DND-41 (cell line): ENCODE data around the gene LSS.

Experiments
- EZH2 ChIP-seq: IDR thresholded peaks from 3 replicates; pipeline ENCODE4 v1.6.1; 2012; ENCODE audit warnings: borderline replicate concordance, low read depth, mild to moderate bottlenecking, moderate library complexity, low read length, inconsistent platforms; ENCODE audit not compliant: severe bottlenecking
- TF ChIP-seq, protein P1 (sequence below): IDR thresholded peaks from 2 replicates; pipeline ENCODE4 v1.5.1; 2012; ENCODE audit warnings: borderline replicate concordance, low read length, moderate library complexity, mild to moderate bottlenecking; ENCODE audit not compliant: poor library complexity, severe bottlenecking; ENCODE audit errors: extremely low read depth

DNA sequence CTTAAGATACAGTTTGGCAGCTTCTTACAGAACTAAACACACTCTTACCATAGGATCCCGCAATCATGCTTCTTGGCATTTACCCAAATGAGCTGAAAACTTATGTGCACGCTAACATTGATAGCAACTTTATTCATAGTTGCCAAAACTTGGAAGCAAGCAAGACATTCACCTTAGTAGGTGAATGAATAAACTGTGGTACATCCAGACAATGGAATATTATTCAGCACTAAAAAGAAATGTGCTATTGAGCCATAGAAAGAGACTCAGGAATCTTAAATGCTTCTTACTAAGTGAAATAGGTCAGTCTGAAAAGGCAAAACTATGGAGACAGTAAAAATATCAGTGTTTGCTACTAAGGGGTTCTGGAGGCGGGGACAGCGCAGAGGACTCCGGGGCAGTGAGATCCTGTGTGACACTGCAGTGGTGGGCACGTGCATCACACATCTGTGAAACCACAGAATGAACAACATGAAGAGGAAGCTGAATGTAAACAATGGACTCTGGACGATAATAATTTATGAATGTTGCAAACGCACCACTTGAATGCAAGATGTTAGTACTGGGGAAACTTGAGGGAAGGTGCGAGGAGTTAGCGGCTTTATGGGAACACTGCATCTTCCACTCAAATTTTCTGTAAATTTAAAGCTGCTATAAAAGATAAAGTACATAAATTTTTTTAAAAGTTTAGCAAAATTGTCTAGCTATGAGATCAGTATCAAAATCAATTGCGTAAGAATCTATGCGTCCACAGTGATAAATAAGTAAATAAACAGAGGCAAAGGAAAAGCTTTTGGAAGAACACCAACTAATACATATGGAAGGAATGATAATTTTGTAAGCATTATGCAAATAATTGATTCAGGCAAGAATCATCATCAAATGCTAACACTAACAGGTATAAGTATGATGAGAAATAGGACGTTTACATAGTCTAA is 28.9 kb downstream of the LSS start:
- TF ChIP-seq EZH2: no peak
- TF ChIP-seq, protein P1, sequence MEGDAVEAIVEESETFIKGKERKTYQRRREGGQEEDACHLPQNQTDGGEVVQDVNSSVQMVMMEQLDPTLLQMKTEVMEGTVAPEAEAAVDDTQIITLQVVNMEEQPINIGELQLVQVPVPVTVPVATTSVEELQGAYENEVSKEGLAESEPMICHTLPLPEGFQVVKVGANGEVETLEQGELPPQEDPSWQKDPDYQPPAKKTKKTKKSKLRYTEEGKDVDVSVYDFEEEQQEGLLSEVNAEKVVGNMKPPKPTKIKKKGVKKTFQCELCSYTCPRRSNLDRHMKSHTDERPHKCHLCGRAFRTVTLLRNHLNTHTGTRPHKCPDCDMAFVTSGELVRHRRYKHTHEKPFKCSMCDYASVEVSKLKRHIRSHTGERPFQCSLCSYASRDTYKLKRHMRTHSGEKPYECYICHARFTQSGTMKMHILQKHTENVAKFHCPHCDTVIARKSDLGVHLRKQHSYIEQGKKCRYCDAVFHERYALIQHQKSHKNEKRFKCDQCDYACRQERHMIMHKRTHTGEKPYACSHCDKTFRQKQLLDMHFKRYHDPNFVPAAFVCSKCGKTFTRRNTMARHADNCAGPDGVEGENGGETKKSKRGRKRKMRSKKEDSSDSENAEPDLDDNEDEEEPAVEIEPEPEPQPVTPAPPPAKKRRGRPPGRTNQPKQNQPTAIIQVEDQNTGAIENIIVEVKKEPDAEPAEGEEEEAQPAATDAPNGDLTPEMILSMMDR: no peak
